ENCODE data around the gene SPG7.
A peak's percentile ranks its signal among the peaks of the same experiment; 100 is the strongest.

DNA sequence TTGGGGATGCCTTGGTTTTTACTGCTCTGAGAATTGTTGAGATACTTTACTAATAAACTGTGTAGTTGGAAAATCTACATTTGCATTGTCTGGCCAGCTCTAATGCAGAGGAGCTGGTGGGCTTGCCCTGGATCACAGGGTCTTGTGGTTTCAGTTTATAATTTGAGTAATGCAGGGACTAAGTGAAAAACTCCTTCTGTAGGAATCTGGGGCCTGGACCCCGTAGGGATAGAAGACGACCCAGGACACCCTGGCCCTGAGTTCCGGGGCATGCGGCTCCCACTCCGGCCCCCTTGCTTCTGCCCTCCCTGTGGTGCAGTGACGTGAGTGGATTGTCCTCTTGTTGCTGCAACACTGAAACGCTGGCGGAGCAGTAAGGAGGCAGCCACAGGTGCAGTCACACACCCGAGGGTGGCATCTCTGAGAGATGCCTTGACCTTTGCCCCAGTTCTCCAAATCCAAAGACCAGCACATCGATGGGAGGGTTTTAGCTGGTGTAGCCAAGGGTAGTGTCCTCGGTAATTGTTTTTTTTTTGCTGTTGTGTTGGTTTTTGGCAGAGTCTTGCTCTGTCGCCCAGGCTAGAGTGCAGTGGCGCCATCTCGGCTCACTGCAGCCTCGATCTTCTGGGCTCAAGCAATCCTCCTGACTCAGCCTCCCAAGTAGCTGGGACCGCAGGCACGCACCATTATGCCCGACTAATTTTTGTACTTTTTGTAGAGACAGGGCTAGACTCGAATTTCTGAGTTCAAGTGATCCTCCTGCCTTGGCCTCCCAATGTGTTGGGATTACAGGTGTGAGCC lies 49.7 kb downstream of the SPG7 start:
- TF ChIP-seq POLR2AphosphoS5 (IDR thresholded peaks at IDR 0.05; ENCODE audit: low read depth, low read length) (no peak), REST (IDR thresholded peaks at IDR 0.05; ENCODE audit: insufficient read depth in 1 of 2, low read depth in 2 of 2, low read length in 1 of 2) (no peak), CTCF (IDR thresholded peaks at IDR 0.05) (peak; percentile 64), SIN3A (IDR thresholded peaks at IDR 0.05; ENCODE audit: borderline replicate concordance, insufficient read depth, low read depth, low read length) (no peak), TCF7L2 (IDR thresholded peaks at IDR 0.05; ENCODE audit: low read depth, low read length) (no peak)
